CD4-positive, alpha-beta T cell (primary cell): ENCODE measurements around the gene RNF4. TPM values are rescaled to one million over a fixed set of nuclear protein-coding genes. Genes with fewer than 3 reads are reported as not detected.

Source experiments
- ATAC-seq: fragments of 200-7000 bp; cut with Tn5 transposase; one replicate; pipeline ENCODE4 v1.10.0; 2022; ENCODE audit warnings: mild to moderate bottlenecking; ENCODE audit not compliant: poor library complexity
- CTCF ChIA-PET: fragments of 350-600 bp; sonication (Branson Sonifier 250); formaldehyde crosslinking; loops from one replicate; lab custom pipeline; 2021; ENCODE audit warnings: antibody characterized with exemption, inconsistent platforms; lab: Charles Lee
- POLR2A ChIA-PET: fragments of 350-600 bp; sonication (Branson Sonifier 250); formaldehyde crosslinking; loops from one replicate; lab custom pipeline; 2021; ENCODE audit warnings: antibody characterized with exemption, inconsistent platforms; lab: Charles Lee
- DNase-seq, 14 experiments: peaks; one replicate each; pipeline ENCODE4 v3.0.0-alpha.2; 2013 to 2020; ENCODE audit warnings: mixed read lengths in 2 of 14
- H3K27ac ChIP-seq, 2 donors: one replicate each; pipeline versions ENCODE4 v1.5.1 to v1.7.0; 2013; ENCODE audit warnings: low read length in 2 of 2, low read depth in 1 of 2, mild to moderate bottlenecking in 1 of 2
- H3K27me3 ChIP-seq, 2 experiments: 1 replicate in 1 of 2; 2 replicates in 1 of 2; pipeline versions ENCODE4 v1.6.1 to v1.7.0; 2013; ENCODE audit warnings: low read length in 2 of 2, control low read depth in 1 of 2, mild to moderate bottlenecking in 1 of 2, moderate library complexity in 1 of 2; ENCODE audit not compliant: insufficient read depth in 2 of 2, control insufficient read depth in 1 of 2
- H3K36me3 ChIP-seq: one replicate; pipeline ENCODE4 v1.6.1; 2013; ENCODE audit warnings: low read length, control low read depth; ENCODE audit not compliant: insufficient read depth
- H3K4me1 ChIP-seq: one replicate; pipeline ENCODE4 v1.6.1; 2013; ENCODE audit warnings: low read length, control low read depth; ENCODE audit not compliant: insufficient read depth
- H3K4me3 ChIP-seq: one replicate; pipeline ENCODE4 v1.5.1; 2013; ENCODE audit warnings: mild to moderate bottlenecking, low read length, moderate library complexity
- H3K9me3 ChIP-seq, 2 experiments: 1 replicate in 1 of 2; 2 replicates in 1 of 2; pipeline versions ENCODE4 v1.6.1 to v1.7.0; 2013; ENCODE audit warnings: low read length in 2 of 2, mild to moderate bottlenecking in 2 of 2, control low read depth in 1 of 2, moderate library complexity in 1 of 2; ENCODE audit not compliant: control insufficient read depth in 1 of 2, insufficient read depth in 1 of 2
- H3K27ac Mint-ChIP-seq: one replicate; pipeline ENCODE4 v1.8.0; 2020; ENCODE audit warnings: mixed read lengths
- H3K27me3 Mint-ChIP-seq: one replicate; pipeline ENCODE4 v1.8.0; 2021; ENCODE audit warnings: mixed read lengths
- H3K36me3 Mint-ChIP-seq: one replicate; pipeline ENCODE4 v1.8.0; 2021; ENCODE audit warnings: low read depth, mixed read lengths
- H3K4me1 Mint-ChIP-seq: one replicate; pipeline ENCODE4 v1.8.0; 2021; ENCODE audit warnings: low read depth, mixed read lengths
- H3K4me3 Mint-ChIP-seq: one replicate; pipeline ENCODE4 v1.8.0; 2020; ENCODE audit warnings: mild to moderate bottlenecking, mixed read lengths
- H3K9me3 Mint-ChIP-seq: one replicate; pipeline ENCODE4 v1.8.0; 2020; ENCODE audit warnings: mixed read lengths
- CTCF ChIP-seq: fragments of 200-600 bp; IDR thresholded peaks from one replicate; pipeline ENCODE4 v1.8.0; 2022; ENCODE audit warnings: antibody characterized with exemption, mild to moderate bottlenecking
- intact Hi-C, 2 experiments: fragments of 100-400 bp; cut with DNase I in 1 of 2; cut with micrococcal nuclease in 1 of 2; formaldehyde crosslinking; loops; one replicate each; pipeline versions ENCODE4 v1.15.1 to v1.9.0; 2023 to 2025; cut with DNase I, micrococcal nuclease
- total RNA-seq, 174 experiments: library from RNA in 2 of 174; stranded (reverse) in 2 of 174; gene quantifications; one replicate each; pipeline ENCODE4 v1.2.3 and lab custom pipeline; 2021 to 2026

RNF4 gene
- total RNA-seq, 2 experiments from 2014 or later, result 106 to 109 TPM

DNA sequence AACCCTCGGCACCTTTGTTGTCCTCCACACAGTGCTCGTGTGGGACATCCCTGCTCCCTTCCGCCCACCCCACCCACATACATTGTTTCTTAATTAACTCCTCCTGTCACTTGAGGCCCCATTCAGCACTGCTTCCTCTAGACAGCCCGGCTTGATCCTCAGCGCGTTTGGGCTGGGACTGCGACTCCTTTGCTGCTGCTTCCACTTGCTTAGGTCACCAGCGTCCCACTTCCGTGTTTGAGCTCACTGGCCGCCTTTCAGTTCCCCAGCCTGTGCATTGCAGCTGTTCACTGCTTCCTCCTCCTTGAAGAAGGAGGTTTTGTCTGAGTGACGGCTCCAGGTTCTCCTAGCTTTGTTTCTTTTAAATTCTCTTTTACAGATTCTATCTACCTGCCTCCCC, 16.1 kb downstream of the RNF4 start:
- H3K27ac ChIP-seq, result peak overlapping the region in 1 of 2 donors; percentile 74
- intact Hi-C loops, result loop anchor here (2.0 to 5.0 kb wide), 2 partner anchors 16 to 47 kb away; partner anchors contain the start of gene RNF4 (in 2 of the 2)
- TF ChIP-seq CTCF, result no peak
- H3K36me3 ChIP-seq, result peaks cover 32% of the 10 kb centered on the region
- DNase-seq (peak; percentile 43 to 85 (median 64)), ATAC-seq (peak; percentile 92)
- Mint-ChIP-seq H3K4me1 (peaks cover 77% of the 10 kb centered on the region), H3K4me3 (peak overlapping the region; percentile 64), H3K27me3 (no peaks in the 10 kb centered on the region), H3K36me3 (peaks cover 25% of the 10 kb centered on the region), H3K27ac (peak overlapping the region; percentile 75), H3K9me3 (no peaks in the 10 kb centered on the region)
- H3K4me1 ChIP-seq, result peaks cover 94% of the 10 kb centered on the region
- CTCF ChIA-PET, result interaction anchor here (0.5 to 3.1 kb wide), 6 partner anchors 15 to 68 kb away, joined by 3 to 9 read pairs (median 4); partner anchors contain the start of gene CFAP99
- POLR2A ChIA-PET, result interaction anchor here (0.8 to 6.4 kb wide), 7 partner anchors 15 to 265 kb away, joined by 3 to 74 read pairs (median 4); partner anchors contain the start of genes FAM193A and RNF4
- peak overlapping the region; percentile 35 for H3K4me3 ChIP-seq
- H3K9me3 ChIP-seq, result no peaks in the 10 kb centered on the region
- H3K27me3 ChIP-seq, result no peaks in the 10 kb centered on the region

GRCh38 chr4:2485956-2486355, 17.1 kb downstream of the RNF4 start:
- Mint-ChIP-seq H3K27me3 (no peaks in the 10 kb centered on the region), H3K27ac (peak overlapping the region; percentile 75), H3K4me1 (peaks cover 76% of the 10 kb centered on the region), H3K4me3 (no peak overlapping the region), H3K36me3 (peaks cover 34% of the 10 kb centered on the region), H3K9me3 (no peaks in the 10 kb centered on the region)
- H3K4me1 ChIP-seq, result peaks cover 85% of the 10 kb centered on the region
- H3K9me3 ChIP-seq, result no peaks in the 10 kb centered on the region
- no peaks in the 10 kb centered on the region for H3K27me3 ChIP-seq
- intact Hi-C loops, result loop anchor here (2.0 kb wide), 1 partner anchor 17 kb away; the partner anchor contains the start of gene RNF4 (in 2 of the 2)
- no peak for ATAC-seq
- ChIA-PET POLR2A (interaction anchor here (1.4 to 6.4 kb wide), 5 partner anchors 16 to 266 kb away, joined by 4 to 74 read pairs (median 8); partner anchors contain the start of genes FAM193A and RNF4), CTCF (interaction anchor here (0.6 to 3.1 kb wide), 6 partner anchors 16 to 169 kb away, joined by 3 to 9 read pairs (median 4); partner anchors contain the start of gene CFAP99)
- DNase-seq, result no peak
- TF ChIP-seq CTCF, result no peak
- H3K36me3 ChIP-seq, result peaks cover 40% of the 10 kb centered on the region
- H3K27ac ChIP-seq, result no peak overlapping the region
- H3K4me3 ChIP-seq, result no peak overlapping the region

DNA sequence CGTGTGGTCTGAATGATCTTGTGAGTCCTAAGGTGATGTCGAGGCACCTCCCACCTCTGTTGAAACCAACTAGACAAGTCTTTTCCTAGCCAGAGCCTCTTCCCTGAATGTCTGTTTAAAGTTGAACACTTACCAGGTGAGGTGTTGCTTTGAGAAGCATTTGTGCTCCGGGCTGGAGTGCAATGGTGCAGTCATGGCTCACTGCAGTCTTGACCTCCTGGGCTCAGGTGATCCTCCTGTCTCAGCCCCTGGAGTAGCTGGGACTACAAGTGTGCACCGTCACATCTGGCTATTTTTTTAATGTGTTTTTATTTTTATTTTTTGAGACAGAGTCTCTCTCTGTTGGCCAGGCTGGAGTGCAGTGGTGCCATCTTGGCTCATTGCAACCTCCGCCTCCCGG, 18.1 kb downstream of the RNF4 start:
- CTCF ChIA-PET, result interaction anchor here (1.2 to 3.1 kb wide), 2 partner anchors 16 to 24 kb away, joined by 3 to 9 read pairs; no protein-coding TSS in a partner anchor
- TF ChIP-seq CTCF, result no peak
- Histone ChIP-seq H3K27me3 (no peaks in the 10 kb centered on the region), H3K9me3 (no peaks in the 10 kb centered on the region), H3K4me1 (peaks cover 76% of the 10 kb centered on the region), H3K4me3 (no peak overlapping the region), H3K36me3 (peaks cover 43% of the 10 kb centered on the region), H3K27ac (no peak overlapping the region)
- Mint-ChIP-seq H3K27me3 (no peaks in the 10 kb centered on the region), H3K36me3 (peaks cover 41% of the 10 kb centered on the region), H3K9me3 (no peaks in the 10 kb centered on the region), H3K4me1 (peaks cover 68% of the 10 kb centered on the region), H3K4me3 (no peak overlapping the region), H3K27ac (peak overlapping the region; percentile 75)
- POLR2A ChIA-PET, result interaction anchor here (2.8 kb wide), 1 partner anchor 18 kb away, joined by 12 read pairs; the partner anchor contains the start of gene RNF4
- DNase-seq (no peak), ATAC-seq (no peak)
- intact Hi-C loops, result no loop called here
